GM04504 (cell line): ENCODE results near the gene HDDC3.

Experiments
- DNase-seq: peaks from one replicate; pipeline ENCODE4 v3.0.0-alpha.2; 2012; ENCODE audit warnings: low read depth

The HDDC3 gene

DNA sequence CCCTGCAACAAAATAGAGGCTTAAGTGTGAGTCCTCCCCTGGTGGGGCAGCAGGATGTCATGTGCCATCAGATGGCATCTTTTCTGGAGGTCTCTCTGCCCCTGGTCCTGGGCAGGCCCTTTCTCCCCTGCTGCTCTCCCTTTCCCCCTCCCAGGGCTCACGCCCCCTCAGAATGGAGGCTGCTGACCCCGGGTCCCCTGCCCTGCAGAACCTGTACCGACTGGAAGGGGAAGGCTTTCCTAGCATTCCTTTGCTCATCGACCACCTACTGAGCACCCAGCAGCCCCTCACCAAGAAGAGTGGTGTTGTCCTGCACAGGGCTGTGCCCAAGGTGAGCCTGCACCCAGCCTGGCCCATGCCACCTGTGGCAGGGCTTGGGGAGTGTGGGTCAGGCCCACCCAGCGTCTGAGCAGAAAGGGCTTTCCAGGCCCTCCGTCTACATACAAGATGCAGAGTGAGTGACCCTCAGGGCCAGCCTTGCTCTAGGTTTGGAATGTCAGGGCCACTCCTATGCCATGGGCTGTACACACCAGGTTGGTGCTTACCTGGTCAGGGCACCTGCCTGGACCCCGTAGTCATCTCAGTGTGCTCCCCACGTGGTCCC, 40.9 kb downstream of the HDDC3 start:
- no peak for DNase-seq

GRCh38 chr15:90890839-90891238, 41.5 kb downstream of the HDDC3 start:
- DNase-seq = no peak

DNA sequence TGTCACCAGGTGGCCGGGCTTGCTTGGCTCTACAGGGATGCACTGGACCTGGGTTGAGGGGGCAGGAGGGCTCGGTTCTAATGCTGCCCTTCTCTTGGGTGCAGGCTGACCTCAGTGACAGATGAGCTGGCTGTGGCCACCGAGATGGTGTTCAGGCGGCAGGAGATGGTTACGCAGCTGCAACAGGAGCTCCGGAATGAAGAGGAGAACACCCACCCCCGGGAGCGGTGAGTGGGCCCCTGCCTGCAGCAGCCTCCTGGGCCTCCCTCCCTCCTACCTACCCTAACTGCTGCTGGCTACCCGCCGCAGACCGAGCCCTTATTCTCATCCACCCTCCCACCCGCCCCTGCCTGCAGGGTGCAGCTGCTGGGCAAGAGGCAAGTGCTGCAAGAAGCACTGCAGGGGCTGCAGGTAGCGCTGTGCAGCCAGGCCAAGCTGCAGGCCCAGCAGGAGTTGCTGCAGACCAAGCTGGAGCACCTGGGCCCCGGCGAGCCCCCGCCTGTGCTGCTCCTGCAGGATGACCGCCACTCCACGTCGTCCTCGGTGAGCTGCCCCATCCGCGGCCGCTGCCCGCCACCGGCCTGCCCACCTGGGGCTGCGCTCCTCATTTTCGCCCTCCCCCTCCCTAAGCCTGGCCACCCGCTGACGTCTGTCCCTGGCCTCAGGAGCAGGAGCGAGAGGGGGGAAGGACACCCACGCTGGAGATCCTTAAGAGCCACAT, 42.5 kb downstream of the HDDC3 start:
- no peak for DNase-seq

GRCh38 chr15:90889313-90889730, 43.0 kb downstream of the HDDC3 start:
- no peak for DNase-seq

DNA sequence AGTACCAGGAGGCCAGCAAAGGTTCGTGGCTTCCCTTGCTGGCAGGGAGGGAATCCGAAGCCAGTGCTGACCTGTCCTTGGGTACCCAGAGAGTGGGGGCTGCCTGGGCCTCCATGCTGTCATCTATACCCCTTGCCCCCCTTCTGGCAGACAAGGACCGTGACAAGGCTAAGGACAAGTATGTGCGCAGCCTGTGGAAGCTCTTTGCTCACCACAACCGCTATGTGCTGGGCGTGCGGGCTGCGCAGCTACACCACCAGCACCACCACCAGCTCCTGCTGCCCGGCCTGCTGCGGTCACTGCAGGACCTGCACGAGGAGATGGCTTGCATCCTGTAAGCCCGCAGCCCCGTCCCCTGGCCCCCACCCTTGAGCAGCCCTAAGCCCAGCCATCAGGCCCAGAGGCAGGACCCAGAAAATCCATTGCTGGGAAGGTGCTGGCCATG, 45.3 kb downstream of the HDDC3 start:
- DNase-seq = no peak

- no peak for DNase-seq
Observed at GRCh38 chr15:90886291-90886614, 46.1 kb downstream of the HDDC3 start.

- no peak for DNase-seq
Observed at GRCh38 chr15:90885432-90886290, 46.7 kb downstream of the HDDC3 start.

DNA sequence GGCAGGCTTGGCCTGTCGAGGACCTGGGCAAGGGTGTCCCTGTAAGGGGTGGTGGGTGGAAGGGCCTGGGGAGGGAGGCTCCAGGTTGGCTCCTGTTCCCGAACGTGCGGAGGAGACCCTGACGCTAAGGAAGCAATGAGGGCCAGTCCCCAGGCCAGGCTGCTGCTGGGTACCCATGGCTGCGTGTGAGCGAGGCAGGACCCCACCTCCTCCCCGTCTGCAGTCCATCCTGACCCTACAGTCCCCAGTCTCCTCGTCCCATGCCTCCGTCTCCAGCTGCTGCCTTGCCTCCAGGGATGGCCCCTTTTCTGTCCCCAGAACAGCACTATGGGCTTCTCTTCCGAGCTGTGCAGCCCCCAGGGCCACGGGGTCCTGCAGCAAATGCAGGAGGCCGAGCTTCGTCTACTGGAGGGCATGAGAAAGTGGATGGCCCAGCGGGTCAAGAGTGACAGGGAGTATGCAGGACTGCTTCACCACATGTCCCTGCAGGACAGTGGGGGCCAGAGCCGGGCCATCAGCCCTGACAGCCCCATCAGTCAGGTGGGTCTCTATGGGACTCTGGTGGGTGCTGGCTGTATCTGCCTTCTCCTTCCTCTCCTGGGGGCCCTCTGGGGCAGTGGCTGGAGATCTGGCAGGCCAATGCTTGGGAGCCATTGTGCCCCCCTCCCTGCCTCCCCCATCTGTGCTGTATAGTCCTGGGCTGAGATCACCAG, 47.5 kb downstream of the HDDC3 start:
- DNase-seq = no peak

- no peak for DNase-seq
Observed at GRCh38 chr15:90883976-90884718, 48.2 kb downstream of the HDDC3 start, which contains the start of gene FES. Gene FES (plus strand): TSS chr15:90884504. CDS start chr15:90885046, 542 bp downstream.

- DNase-seq = no peak
Observed at GRCh38 chr15:90883526-90883975, 48.8 kb downstream of the HDDC3 start.

- no peak for DNase-seq
Observed at GRCh38 chr15:90882781-90883525, 49.4 kb downstream of the HDDC3 start.

GRCh38 chr15:90881978-90882721, 50.2 kb downstream of the HDDC3 start:
- DNase-seq = no peak

DNA sequence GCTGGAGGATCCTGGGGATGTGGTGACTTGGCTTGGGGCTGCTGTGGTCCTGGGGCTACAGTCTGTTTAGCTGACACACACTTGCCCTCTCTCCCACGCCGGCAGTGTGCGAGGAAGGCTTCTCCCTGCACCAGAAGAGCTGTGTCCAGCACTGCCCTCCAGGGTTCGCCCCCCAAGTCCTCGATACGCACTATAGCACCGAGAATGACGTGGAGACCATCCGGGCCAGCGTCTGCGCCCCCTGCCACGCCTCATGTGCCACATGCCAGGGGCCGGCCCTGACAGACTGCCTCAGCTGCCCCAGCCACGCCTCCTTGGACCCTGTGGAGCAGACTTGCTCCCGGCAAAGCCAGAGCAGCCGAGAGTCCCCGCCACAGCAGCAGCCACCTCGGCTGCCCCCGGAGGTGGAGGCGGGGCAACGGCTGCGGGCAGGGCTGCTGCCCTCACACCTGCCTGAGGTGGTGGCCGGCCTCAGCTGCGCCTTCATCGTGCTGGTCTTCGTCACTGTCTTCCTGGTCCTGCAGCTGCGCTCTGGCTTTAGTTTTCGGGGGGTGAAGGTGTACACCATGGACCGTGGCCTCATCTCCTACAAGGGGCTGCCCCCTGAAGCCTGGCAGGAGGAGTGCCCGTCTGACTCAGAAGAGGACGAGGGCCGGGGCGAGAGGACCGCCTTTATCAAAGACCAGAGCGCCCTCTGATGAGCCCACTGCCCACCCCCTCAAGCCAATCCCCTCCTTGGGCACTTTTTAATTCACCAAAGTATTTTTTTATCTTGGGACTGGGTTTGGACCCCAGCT, 51.0 kb downstream of the HDDC3 start:
- no peak for DNase-seq

GRCh38 chr15:90880381-90881145, 51.8 kb downstream of the HDDC3 start:
- no peak for DNase-seq
